ENCODE data around the gene NCK2.

NCK2 gene

GRCh38 chr2:105845976-105846375 lies 101.3 kb downstream of the NCK2 start:
- Histone ChIP-seq H3K79me2 (ENCODE audit: insufficient read depth, low read length) (no peaks in the 10 kb centered on the region), H3K9me3 (ENCODE audit: insufficient read depth, low read length) (no peaks in the 10 kb centered on the region), H3K4me2 (ENCODE audit: low read depth, low read length, poor library complexity, severe bottlenecking) (no peak overlapping the region), H3K27me3 (ENCODE audit: low read length) (no peaks in the 10 kb centered on the region), H4K20me1 (ENCODE audit: low read depth, low read length) (no peaks in the 10 kb centered on the region), H2AFZ (ENCODE audit: low read depth, low read length, severe bottlenecking) (no peak overlapping the region), H3K9ac (ENCODE audit: low read length) (no peak overlapping the region), H3K36me3 (ENCODE audit: low read length) (no peaks in the 10 kb centered on the region), H3F3A (ENCODE audit: insufficient read depth) (no peaks in the 10 kb centered on the region), H3K9me2 (replicated peaks; ENCODE audit: insufficient read depth, low read length) (no peaks in the 10 kb centered on the region), H3K27ac (ENCODE audit: low read depth, low read length) (no peak overlapping the region), H3K4me3 (ENCODE audit: insufficient read depth, low read length, poor library complexity, severe bottlenecking) (no peak overlapping the region)
- no peak for TF ChIP-seq EZH2phosphoT487 (conservative IDR thresholded peaks at IDR 0.05; ENCODE audit: low read length)
- no peak for TF ChIP-seq CTCF (IDR thresholded peaks at IDR 0.05; ENCODE audit: insufficient read depth, low read length, poor library complexity, severe bottlenecking)

GRCh38 chr2:105847056-105847455 lies 102.3 kb downstream of the NCK2 start:
- Histone ChIP-seq H3K36me3 (ENCODE audit: low read length) (no peaks in the 10 kb centered on the region), H3K79me2 (ENCODE audit: insufficient read depth, low read length) (no peaks in the 10 kb centered on the region), H3K4me2 (ENCODE audit: low read depth, low read length, poor library complexity, severe bottlenecking) (no peak overlapping the region), H3F3A (ENCODE audit: insufficient read depth) (no peaks in the 10 kb centered on the region), H2AFZ (ENCODE audit: low read depth, low read length, severe bottlenecking) (no peak overlapping the region), H3K9me2 (replicated peaks; ENCODE audit: insufficient read depth, low read length) (no peaks in the 10 kb centered on the region), H3K4me3 (ENCODE audit: insufficient read depth, low read length, poor library complexity, severe bottlenecking) (no peak overlapping the region), H3K27ac (ENCODE audit: low read depth, low read length) (no peak overlapping the region), H3K9me3 (ENCODE audit: insufficient read depth, low read length) (no peaks in the 10 kb centered on the region), H3K9ac (ENCODE audit: low read length) (no peak overlapping the region), H3K27me3 (ENCODE audit: low read length) (no peaks in the 10 kb centered on the region), H4K20me1 (ENCODE audit: low read depth, low read length) (no peaks in the 10 kb centered on the region)
- TF ChIP-seq EZH2phosphoT487 (conservative IDR thresholded peaks at IDR 0.05; ENCODE audit: low read length) (no peak), CTCF (IDR thresholded peaks at IDR 0.05; ENCODE audit: insufficient read depth, low read length, poor library complexity, severe bottlenecking) (no peak)

- Histone ChIP-seq H4K20me1 (ENCODE audit: low read depth, low read length) (no peaks in the 10 kb centered on the region), H3K9ac (ENCODE audit: low read length) (no peak overlapping the region), H3K9me2 (replicated peaks; ENCODE audit: insufficient read depth, low read length) (no peaks in the 10 kb centered on the region), H3K9me3 (ENCODE audit: insufficient read depth, low read length) (no peaks in the 10 kb centered on the region), H2AFZ (ENCODE audit: low read depth, low read length, severe bottlenecking) (no peak overlapping the region), H3K36me3 (ENCODE audit: low read length) (no peaks in the 10 kb centered on the region), H3K27me3 (ENCODE audit: low read length) (no peaks in the 10 kb centered on the region), H3K27ac (ENCODE audit: low read depth, low read length) (no peak overlapping the region), H3F3A (ENCODE audit: insufficient read depth) (no peaks in the 10 kb centered on the region), H3K4me2 (ENCODE audit: low read depth, low read length, poor library complexity, severe bottlenecking) (no peak overlapping the region), H3K4me3 (ENCODE audit: insufficient read depth, low read length, poor library complexity, severe bottlenecking) (no peak overlapping the region), H3K79me2 (ENCODE audit: insufficient read depth, low read length) (no peaks in the 10 kb centered on the region)
- no peak for TF ChIP-seq EZH2phosphoT487 (conservative IDR thresholded peaks at IDR 0.05; ENCODE audit: low read length)
- no peak for TF ChIP-seq CTCF (IDR thresholded peaks at IDR 0.05; ENCODE audit: insufficient read depth, low read length, poor library complexity, severe bottlenecking)
These were observed 103.7 kb downstream of the NCK2 start for GRCh38 chr2:105848367-105848766.
